HCT116 (cell line): ENCODE measurements around the gene DNTT.

ENCODE experiments used
- CEBPB ChIP-seq: IDR thresholded peaks from 2 replicates; pipeline ENCODE4 v1.6.1; 2012; ENCODE audit warnings: low read depth
- CTCF ChIP-seq, 3 experiments: fragments of 200-600 bp in 1 of 3; sonication (generic) in 1 of 3; IDR thresholded peaks in 2 of 3; conservative IDR thresholded peaks in 1 of 3; 2 replicates each; pipeline ENCODE4 v1.5.1; 2012 to 2017; ENCODE audit warnings: low read depth in 2 of 3, low read length in 2 of 3, antibody characterized with exemption in 1 of 3, borderline replicate concordance in 1 of 3, control low read depth in 1 of 3, mild to moderate bottlenecking in 1 of 3, mixed read lengths in 1 of 3, mixed run types in 1 of 3, moderate library complexity in 1 of 3; ENCODE audit not compliant: insufficient read depth in 1 of 3
- POLR2A ChIP-seq: IDR thresholded peaks from 2 replicates; pipeline ENCODE4 v1.7.0; 2011; ENCODE audit warnings: borderline replicate concordance; ENCODE audit not compliant: insufficient read depth, insufficient read length; ENCODE audit errors: extremely low read depth
- REST ChIP-seq: IDR thresholded peaks from 2 replicates; pipeline ENCODE4 v1.6.1; 2012; ENCODE audit warnings: low read depth

- TF ChIP-seq CTCF (IDR thresholded peaks at IDR 0.05 in 2 of 3, conservative IDR thresholded peaks at IDR 0.05 in 1 of 3; ENCODE audit: borderline replicate concordance in 1 of 3, insufficient read depth in 1 of 3, low read depth in 2 of 3, low read length in 2 of 3) (no peak), REST (no peak), POLR2A (no peak), CEBPB (no peak)
Measured at GRCh38 chr10:96341219-96342182, 37.3 kb downstream of the DNTT start.
